GM18858 (cell line): ENCODE data around the gene FYB2.

ENCODE experiments used
- ATAC-seq: cut with Tn5 transposase; IDR thresholded peaks from one replicate; pipeline ENCODE4 v1.9.1; 2021; ENCODE audit not compliant: unreplicated experiment

FYB2 gene

GRCh38 chr1:56715156-56715555 is 104.0 kb downstream of the FYB2 start:
- ATAC-seq: no peak

GRCh38 chr1:56713112-56713511 is 106.1 kb downstream of the FYB2 start:
- no peak for ATAC-seq

DNA sequence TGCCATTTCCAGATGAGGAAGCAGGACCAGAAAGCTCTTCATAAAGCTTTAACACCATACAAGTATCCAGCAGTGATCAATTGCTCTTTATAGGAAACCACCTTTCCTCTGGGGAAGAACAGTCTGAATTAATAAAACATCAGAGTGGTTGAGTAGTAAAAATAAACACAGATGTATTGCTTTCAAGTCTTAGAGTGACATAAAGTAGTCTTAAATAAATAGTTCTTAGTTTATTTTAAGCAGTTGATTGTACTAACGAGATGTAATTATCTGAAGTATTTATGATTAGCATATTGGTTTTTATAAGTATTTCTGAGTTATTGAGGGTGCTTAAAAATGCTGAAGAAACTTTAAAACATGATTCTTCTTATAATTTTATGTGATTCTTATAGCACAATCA is 107.1 kb downstream of the FYB2 start:
- ATAC-seq: no peak

GRCh38 chr1:56710646-56711045 is 108.6 kb downstream of the FYB2 start:
- ATAC-seq: no peak

GRCh38 chr1:56709995-56710394 is 109.2 kb downstream of the FYB2 start:
- no peak for ATAC-seq

GRCh38 chr1:56709269-56709880 is 109.8 kb downstream of the FYB2 start:
- ATAC-seq: no peak

DNA sequence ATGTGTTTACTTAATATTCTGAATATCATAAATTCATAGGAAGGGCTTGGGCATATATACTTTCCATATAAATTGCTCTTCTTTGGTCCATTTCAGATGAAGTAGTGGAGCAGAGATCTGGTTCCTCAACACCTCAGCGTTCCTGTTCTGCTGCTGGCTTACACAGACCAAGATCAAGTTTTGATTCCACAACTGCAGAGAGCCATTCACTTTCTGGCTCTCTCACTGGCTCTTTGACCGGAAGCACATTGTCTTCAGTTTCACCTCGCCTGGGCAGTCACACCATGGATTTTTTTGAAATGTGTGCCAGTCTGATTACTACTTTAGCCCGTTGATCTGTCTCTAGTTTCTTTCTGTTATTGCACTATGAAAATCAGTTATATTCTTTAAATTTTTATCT is 111.8 kb downstream of the FYB2 start:
- ATAC-seq: no peak

DNA sequence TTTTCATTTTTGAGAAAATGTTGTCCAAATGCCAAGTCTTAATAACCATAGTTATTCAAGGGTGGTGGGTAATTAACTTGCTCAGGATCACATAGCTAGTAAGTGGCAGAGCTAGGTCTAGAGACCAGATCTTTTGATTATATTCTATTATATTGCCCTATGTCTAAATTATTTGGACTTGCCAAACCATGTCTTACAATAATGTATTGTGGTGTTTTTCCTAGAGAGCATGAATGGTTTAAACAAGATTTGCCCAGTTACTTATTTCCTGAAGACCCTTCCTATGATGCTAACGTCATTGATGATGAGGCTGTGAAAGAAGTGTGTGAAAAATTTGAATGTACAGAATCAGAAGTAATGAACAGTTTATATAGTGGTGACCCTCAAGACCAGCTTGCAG is 115.5 kb downstream of the FYB2 start:
- no peak for ATAC-seq

DNA sequence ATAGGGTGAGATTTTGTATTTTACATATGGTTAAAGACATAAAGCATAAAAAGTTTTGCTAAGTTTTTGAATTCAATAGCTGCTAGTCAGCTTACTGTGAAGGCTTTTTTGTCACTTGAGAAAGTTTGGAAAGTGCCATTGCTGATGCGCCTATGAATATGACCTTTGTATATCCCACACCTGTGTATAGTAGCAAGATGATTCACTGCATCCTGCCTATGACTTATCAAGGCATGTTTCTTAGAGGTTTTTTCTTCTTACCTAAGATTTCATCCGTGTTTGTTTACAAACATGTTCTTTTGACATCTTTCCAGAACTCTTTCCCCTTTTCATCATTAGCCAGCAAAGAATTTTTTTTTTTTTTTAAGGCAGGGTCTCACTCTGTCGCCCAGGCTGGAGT is 122.5 kb downstream of the FYB2 start:
- ATAC-seq: no peak

DNA sequence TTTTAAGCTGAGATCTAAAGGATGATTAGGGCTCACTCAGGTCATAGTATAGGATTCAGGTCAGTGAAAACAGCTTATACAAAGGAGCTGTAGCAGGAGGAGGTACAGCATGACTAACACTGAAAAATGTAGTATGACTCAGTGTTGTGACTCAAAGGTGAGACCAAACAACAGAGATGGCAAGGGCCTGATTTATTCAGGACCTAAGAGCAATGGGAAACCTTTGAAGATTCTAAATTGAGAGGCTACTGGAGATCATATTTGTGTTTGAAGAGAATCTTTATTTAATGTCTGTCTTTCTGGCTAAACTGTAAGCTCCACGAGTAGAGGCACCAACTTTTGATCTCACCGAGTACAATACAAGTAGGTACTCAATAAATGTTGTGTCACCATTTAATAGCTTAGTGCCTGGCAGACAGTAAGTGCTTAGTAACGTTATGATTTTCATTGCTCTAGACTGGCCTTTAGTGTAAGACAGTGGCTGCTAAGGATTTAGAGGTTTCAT is 130.6 kb downstream of the FYB2 start:
- no peak for ATAC-seq

DNA sequence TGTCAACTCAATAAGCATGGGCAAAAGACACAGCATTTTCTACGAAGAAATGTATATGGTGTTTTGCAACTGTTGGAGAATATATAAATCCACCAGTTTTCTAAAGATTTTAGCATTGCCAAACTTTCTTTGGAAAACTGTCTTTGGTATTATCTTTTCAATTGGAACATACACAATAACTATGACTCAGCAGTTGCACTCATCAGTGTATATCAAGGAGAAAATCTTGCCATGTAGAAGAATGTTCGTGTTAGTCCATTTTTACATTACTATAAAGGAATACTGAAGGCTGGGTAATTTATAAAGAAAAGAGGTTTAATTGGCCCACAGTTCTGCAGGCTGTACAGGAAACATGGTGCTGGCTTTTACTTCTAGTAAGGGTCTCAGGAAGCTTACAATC is 133.0 kb downstream of the FYB2 start:
- ATAC-seq: no peak

DNA sequence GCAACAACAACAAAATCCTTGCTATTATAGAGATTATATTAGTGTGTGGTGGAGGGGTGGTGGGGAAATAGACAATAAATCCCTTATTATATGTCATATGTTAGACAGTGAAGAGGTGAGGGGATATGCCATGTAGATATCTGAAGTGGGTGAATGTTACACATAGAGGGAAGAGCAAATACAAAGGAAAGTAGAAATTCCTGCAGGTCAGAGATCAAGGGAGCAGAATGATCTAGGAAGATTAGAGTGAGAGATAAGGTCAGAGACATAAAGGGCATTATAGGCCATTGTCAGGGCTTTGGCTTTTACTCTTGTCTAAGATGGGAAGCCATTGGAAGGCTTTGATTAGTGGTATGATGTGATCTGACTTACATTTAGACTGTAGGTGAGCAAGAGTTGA is 135.6 kb downstream of the FYB2 start:
- no peak for ATAC-seq

GRCh38 chr1:56676571-56677035 is 142.6 kb downstream of the FYB2 start:
- no peak for ATAC-seq

- no peak for ATAC-seq
Measured at GRCh38 chr1:56675763-56676162, 143.4 kb downstream of the FYB2 start.

GRCh38 chr1:56672579-56672978 is 146.6 kb downstream of the FYB2 start:
- ATAC-seq: no peak

DNA sequence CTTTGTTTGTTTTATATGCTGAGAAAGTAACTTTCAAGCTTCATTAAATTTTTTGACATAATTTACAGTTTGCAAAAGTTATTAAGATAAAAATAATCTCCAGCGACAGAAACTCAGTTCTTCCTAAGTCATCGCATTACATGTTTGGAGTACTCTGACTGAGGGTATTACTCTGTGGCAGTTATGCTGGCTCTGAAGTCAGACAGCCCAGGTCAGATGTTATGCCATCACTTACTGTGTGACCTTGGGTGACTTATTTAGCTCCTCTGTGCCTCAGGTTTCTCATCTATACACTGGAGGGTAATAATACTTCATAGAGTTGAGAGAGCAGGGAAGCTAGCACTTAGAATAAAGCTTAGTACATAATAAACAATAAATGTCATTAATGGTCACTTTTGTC is 147.7 kb downstream of the FYB2 start:
- no peak for ATAC-seq

DNA sequence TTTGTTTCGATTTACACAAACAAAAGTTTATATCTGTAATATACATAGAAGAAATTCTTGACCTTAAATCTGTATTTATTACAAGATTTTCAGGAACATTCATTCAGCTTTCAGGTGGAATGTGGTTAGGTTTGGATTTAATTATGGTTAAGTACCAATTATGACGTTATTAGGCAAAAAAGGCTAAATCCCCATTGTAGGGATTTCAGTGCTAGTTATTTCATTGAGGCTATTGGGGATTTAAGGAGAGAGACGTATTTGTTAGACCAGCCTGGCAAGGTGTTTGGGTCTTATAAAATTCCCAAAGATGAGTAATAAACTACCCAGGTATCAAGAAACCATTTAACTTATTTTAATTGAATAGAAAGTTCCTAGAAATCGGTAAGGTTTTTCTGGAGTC is 148.1 kb downstream of the FYB2 start:
- ATAC-seq: no peak

DNA sequence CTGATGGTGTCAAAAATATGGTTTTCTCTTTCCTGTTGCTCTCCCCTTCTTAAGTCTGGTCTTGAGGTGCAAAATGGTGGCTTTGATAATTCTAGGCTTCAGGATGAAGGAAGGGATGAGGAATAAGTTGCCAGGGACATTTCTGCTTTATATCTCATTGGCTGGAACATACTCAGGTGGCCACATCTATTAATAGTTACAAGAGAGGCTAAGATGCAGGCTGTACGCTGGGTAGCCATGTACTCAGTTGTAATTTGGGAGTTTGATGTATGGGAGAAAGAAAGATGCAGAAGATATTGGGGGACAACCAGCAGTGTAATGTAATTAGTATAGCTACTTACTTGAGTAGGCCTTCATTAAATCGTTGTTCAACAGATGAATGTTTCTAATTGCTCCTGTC is 148.9 kb downstream of the FYB2 start:
- no peak for ATAC-seq
